GM12801 (cell line): ENCODE data around the gene RPL3.

Experiments
- TF ChIP-seq, protein P1 (sequence below): IDR thresholded peaks from one replicate; pipeline ENCODE4 v1.5.1; 2011; ENCODE audit warnings: control low read depth; ENCODE audit not compliant: insufficient read length; ENCODE audit errors: extremely low read depth

The RPL3 gene

DNA sequence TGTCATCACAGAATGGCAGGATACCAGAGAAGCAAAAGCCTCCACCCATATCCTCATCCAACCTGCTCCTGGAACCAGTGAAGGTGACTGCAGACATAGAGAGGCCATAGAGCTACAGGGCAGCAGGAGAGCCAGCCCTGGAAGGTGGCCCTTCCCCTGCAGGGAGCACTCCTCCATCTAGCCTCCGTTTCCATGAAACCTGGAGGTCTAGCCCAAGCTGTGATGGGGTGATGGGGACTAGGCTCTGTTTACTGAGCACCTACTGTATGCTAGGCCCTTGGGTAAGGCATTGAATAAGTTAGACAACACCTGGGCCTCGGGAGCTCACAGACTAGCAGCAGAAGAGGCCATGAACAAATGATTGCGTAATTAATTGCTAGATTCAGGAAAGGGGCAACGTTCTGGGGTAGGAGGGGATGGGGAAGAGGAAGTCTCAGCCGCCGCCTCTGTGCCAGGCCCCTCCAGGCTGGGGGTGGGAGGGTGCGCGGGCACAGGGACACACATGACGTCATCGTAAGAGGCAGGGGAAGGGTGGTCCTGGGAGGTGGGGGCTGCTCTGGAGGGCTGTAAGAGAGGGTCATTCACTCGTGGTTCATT lies 29.6 kb upstream of the RPL3 start:
- TF ChIP-seq, protein P1, sequence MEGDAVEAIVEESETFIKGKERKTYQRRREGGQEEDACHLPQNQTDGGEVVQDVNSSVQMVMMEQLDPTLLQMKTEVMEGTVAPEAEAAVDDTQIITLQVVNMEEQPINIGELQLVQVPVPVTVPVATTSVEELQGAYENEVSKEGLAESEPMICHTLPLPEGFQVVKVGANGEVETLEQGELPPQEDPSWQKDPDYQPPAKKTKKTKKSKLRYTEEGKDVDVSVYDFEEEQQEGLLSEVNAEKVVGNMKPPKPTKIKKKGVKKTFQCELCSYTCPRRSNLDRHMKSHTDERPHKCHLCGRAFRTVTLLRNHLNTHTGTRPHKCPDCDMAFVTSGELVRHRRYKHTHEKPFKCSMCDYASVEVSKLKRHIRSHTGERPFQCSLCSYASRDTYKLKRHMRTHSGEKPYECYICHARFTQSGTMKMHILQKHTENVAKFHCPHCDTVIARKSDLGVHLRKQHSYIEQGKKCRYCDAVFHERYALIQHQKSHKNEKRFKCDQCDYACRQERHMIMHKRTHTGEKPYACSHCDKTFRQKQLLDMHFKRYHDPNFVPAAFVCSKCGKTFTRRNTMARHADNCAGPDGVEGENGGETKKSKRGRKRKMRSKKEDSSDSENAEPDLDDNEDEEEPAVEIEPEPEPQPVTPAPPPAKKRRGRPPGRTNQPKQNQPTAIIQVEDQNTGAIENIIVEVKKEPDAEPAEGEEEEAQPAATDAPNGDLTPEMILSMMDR: no peak

DNA sequence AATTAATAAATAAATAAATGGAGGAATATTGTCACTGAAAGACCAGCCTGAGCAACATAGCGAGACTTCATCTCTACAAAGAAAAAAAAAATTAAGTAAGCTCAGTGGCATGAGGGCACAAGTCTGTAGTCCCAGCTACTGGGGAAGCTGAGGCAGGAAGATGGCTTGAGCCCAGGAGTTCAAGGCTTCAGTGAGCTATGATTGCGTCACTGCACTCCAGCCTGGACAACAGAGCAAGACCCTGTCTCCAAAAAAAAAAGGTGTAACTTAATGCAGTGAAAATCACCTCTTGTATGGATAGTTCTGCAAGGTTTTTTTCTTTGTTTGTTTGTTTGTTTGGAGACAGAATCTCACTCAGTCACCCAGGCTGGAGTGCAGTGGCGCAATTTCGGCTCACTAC lies 25.8 kb upstream of the RPL3 start:
- TF ChIP-seq, protein P1: no peak

DNA sequence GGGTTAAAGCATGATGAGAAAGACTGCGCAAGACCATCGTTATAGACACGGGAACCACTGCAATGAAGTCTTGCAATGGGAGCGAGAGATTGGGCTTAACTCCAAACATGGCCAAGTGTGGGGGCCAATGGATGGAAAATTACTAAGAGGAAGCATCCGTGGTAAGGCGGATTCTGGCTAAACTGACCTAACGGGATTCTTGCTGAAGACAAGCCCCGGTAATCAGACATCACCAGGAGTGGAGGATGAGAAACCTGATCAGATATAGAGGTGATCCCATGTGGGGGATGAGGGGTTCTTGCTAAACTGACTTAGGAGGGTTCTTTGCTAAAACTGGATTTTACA lies 24.6 kb upstream of the RPL3 start:
- TF ChIP-seq, protein P1: no peak

DNA sequence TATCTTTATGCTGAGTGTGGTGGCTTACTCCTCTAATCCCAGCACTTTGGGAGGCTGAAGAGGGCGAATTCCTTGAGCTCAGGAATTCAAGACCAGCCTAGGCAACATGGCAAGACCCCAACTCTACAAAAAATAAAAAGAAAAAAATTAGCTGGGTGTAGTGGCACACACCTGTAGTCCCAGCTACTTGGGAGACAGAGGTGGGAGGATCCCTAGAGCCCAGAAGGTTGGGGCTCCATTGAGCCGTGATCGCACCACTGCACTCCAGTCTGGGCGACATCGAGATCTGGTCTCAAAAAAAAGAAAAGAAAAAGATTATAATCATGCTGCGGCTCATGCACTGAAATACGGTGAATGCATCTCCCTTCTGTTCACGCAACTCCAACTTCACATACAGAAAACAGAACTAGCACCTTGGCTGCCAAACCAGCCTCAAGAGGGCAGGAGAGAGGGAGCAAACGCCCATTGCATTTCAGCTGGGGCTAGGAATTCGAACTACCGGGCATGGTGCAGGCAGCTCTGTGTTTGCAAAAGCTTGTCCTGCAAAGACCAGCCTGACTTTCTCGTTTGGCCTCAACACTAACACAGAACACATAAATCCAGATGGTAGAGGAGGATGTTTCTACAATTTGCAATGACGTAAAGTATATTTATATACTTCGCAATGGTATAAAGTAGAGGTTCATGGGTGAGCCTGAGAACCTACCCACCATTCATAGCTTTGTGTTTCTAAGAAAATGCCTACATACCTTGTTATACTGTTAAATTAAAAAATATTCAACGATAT lies 24.0 kb upstream of the RPL3 start:
- TF ChIP-seq, protein P1: no peak

DNA sequence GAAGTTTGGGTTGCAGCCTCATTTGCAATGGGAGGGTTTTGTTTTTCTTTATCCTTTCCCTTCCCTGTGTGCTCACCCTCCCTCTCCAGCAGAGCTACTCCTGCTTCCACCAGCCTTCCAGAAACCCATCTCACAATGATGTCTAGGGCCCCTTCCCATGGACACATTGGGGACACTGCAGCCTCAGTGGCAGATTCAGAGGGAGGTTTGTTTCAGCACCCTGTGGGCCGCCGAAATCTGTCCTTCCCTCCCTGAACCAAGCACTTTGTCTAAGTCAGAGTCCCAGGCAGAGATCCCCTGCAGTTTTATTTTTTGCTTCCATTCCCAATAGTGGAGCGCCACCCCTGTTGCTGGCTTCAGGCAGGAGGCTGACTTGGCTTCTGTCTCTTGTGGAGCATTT lies 21.8 kb upstream of the RPL3 start:
- TF ChIP-seq, protein P1: no peak

DNA sequence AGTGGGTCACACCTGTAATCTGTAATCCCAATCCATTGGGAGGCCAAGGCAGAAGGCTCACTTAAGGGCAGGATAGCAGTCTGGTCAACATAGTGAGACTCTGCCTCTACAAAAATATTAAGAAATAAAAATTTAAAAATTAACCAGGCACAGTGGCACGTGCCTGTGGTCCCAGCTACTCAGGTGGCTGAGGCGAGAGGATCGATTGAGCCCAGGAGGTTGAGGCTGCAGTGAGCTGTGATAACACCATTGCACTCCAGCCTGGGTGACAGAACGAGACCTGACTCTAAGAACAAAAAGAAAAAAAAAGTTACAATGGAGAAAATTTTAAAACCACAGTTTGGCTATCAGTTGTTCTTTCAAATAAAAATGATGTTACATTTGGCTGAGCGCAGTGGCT lies 17.0 kb upstream of the RPL3 start:
- TF ChIP-seq, protein P1: no peak

DNA sequence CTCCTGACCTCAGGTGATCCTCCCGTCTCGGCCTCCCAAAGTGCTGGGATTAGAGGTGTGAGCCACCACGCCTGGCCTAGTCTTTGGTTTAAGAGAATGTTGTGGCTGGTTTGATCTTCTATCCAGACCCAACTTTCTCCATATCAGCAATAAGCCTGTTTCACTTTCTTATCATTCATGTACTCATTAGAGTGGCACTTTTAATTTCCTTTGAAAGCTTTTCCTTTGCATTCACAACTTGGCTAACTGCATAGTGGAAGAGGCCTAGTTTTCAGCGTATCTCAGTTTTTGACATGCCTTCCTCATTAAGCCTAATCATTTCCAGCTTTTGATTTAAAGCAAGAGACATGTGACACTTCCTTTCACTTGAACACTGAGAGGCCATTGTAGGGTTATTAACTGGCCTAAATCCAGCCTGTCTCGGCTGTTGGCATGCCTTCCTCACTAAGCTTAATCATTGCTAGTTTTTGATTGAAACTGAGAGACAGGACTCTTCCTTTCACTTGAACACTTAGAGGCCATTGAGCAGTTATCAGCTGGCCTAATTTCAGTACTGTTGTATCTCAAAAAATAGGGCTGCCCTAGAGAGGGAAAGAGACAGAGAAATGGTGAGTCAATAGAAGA lies 13.1 kb upstream of the RPL3 start:
- TF ChIP-seq, protein P1: no peak
